Activated naive CD4-positive, alpha-beta T cell treated with anti-CD3 and anti-CD28 coated beads, Interleukin-2, amount 10 ng/mL, durations not matched to agents 7 days and 5 days (primary cell): ENCODE measurements around the gene TMEM79.

Experiments
- CTCF ChIA-PET: fragments of 350-600 bp; sonication (Branson Sonifier 250); formaldehyde crosslinking; loops from one replicate; lab custom pipeline; 2021; ENCODE audit warnings: antibody characterized with exemption; lab: Charles Lee
- DNase-seq: peaks from one replicate; pipeline ENCODE4 v3.0.0-alpha.2; 2020
- H3K27ac Mint-ChIP-seq: one replicate; pipeline ENCODE4 v1.8.0; 2021; ENCODE audit warnings: mild to moderate bottlenecking, moderate library complexity, mixed read lengths
- H3K27me3 Mint-ChIP-seq: one replicate; pipeline ENCODE4 v1.8.0; 2021; ENCODE audit warnings: mild to moderate bottlenecking, mixed read lengths
- H3K36me3 Mint-ChIP-seq: one replicate; pipeline ENCODE4 v1.8.0; 2021; ENCODE audit warnings: mixed read lengths
- H3K4me1 Mint-ChIP-seq: one replicate; pipeline ENCODE4 v1.8.0; 2021; ENCODE audit warnings: mixed read lengths
- H3K4me3 Mint-ChIP-seq: one replicate; pipeline ENCODE4 v1.8.0; 2021; ENCODE audit warnings: mild to moderate bottlenecking, moderate library complexity, mixed read lengths
- H3K9me3 Mint-ChIP-seq: one replicate; pipeline ENCODE4 v1.8.0; 2021; ENCODE audit warnings: mixed read lengths

Gene TMEM79

DNA sequence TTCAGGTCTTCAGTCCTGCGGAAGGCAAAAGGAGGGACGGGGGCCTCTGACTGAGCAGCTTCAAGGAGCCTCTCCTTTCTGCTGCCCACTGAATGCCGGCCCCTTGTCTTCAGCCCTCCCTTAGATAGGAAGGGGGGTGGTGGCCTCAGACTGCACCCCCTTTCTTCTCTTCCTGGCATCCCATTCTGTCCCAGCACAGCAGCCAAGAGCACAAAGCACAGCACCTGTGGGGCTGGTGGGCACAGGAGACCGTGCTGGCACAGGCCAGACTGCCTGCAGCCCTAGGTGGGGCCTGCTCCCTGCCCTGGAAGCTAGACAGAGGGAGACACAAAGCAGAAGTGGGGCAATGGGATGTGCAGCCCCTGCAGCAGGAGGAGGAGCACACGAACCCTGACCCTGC, 34.5 kb upstream of the TMEM79 start:
- Mint-ChIP-seq H3K4me1 (peaks cover 36% of the 10 kb centered on the region), H3K4me3 (no peak overlapping the region), H3K27ac (peak overlapping the region; percentile 9), H3K27me3 (peaks cover 3% of the 10 kb centered on the region), H3K9me3 (no peaks in the 10 kb centered on the region), H3K36me3 (peaks cover 34% of the 10 kb centered on the region)
- CTCF ChIA-PET, result interaction anchor here (0.7 kb wide), 1 partner anchor 122 kb away, joined by 3 read pairs; no protein-coding TSS in a partner anchor
- DNase-seq, result no peak

DNA sequence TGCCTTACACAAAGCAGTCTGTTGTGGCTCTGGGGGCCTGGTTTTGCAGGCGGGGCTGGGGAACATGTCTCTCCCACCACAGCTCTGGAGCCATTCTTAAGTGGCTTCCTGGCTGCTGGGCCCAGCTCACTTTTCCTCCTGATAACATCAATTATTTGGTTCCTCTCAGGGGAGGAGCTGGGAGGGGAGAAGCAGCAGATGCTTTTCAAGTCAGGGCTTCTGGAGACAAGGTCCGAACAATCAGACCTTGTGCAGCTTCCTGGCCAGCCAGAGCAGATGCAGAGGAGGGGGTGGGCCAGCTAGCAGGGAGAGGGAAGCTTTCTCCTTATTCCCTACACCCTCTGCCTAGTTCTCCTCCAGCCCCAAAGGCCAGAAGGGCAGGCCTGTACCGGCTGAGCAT, 32.6 kb upstream of the TMEM79 start:
- Mint-ChIP-seq H3K9me3 (no peaks in the 10 kb centered on the region), H3K4me3 (no peak overlapping the region), H3K36me3 (peaks cover 40% of the 10 kb centered on the region), H3K4me1 (peaks cover 23% of the 10 kb centered on the region), H3K27ac (peak overlapping the region; percentile 19), H3K27me3 (no peaks in the 10 kb centered on the region)
- CTCF ChIA-PET, result interaction anchor here (1.3 to 1.4 kb wide), 3 partner anchors 26 to 155 kb away, joined by 3 to 7 read pairs (median 4); no protein-coding TSS in a partner anchor
- no peak for DNase-seq

DNA sequence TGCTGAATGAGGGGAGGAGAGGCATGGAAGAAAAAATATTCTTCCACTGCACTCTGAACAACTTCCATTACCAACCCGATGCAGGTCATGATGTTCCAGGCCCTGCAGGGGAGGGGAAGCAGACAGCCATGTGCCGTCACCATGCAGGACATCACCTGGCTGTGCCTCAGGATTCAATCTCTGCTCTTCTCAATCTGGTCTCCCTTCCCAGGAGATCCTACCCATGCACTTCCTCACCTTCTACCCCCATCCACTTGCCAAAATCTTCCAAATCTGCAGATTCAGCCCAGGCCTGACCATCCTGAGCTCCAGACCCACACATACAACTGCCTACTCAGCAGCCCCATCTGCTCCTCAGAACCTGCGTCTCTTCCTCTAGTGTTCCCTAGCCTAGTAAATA, 30.5 kb upstream of the TMEM79 start:
- H3K4me1 Mint-ChIP-seq, result peaks cover 36% of the 10 kb centered on the region
- H3K4me3 Mint-ChIP-seq, result no peak overlapping the region
- no peak for DNase-seq
- no peaks in the 10 kb centered on the region for H3K9me3 Mint-ChIP-seq
- CTCF ChIA-PET, result interaction anchor here (1.0 kb wide), 1 partner anchor 111 kb away, joined by 3 read pairs; no protein-coding TSS in a partner anchor
- peaks cover 58% of the 10 kb centered on the region for H3K36me3 Mint-ChIP-seq
- H3K27me3 Mint-ChIP-seq, result no peaks in the 10 kb centered on the region
- H3K27ac Mint-ChIP-seq, result no peak overlapping the region

DNA sequence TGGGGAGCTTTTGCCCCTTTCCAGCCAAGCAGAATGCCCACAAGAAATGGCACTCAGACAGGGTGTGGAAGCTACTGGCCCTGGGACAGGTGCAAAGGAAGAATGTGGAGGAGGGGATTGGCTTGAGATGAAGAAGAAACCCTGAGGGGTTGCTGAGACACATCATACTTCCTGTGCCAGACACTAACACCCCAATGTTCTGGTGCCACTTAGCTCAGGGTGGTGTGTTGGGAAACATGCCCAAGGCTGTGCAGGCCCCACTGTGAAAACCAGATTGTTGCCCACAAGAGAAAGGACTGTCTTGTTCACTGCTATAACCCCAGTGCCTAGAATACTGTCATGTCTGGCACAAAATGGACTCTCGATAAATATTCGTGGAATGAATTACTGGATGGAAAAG, 26.4 kb upstream of the TMEM79 start:
- Mint-ChIP-seq H3K36me3 (peaks cover 63% of the 10 kb centered on the region), H3K9me3 (no peaks in the 10 kb centered on the region), H3K27me3 (no peaks in the 10 kb centered on the region), H3K4me1 (peaks cover 17% of the 10 kb centered on the region), H3K4me3 (no peak overlapping the region), H3K27ac (peak overlapping the region; percentile 75)
- DNase-seq, result no peak
- CTCF ChIA-PET, result interaction anchor here (1.7 kb wide), 1 partner anchor 116 kb away, joined by 7 read pairs; no protein-coding TSS in a partner anchor

DNA sequence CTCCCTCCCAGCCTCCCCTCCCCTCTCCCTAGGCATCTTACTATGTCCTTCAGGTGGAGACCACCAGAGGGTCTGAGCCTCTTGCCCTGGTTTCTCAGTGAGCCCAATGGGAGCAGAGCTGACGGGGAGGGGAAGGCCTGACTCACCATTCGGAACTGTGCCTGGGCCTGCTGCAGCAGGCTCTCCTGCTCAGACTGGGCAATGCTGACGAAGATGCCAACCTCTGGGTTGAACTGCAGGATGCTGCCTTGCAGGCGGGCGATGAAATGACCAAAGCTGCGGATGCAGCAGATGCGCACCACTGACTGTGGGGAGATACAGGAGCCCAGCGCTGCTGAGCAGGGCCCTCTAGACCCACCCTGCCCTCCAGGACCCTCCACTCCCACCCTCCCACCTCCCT, 25.3 kb upstream of the TMEM79 start:
- Mint-ChIP-seq H3K27ac (no peak overlapping the region), H3K9me3 (no peaks in the 10 kb centered on the region), H3K36me3 (peaks cover 64% of the 10 kb centered on the region), H3K27me3 (no peaks in the 10 kb centered on the region), H3K4me3 (no peak overlapping the region), H3K4me1 (peaks cover 15% of the 10 kb centered on the region)
- DNase-seq, result no peak
- CTCF ChIA-PET, result interaction anchor here (1.1 kb wide), 1 partner anchor 20 kb away, joined by 3 read pairs; no protein-coding TSS in a partner anchor

DNA sequence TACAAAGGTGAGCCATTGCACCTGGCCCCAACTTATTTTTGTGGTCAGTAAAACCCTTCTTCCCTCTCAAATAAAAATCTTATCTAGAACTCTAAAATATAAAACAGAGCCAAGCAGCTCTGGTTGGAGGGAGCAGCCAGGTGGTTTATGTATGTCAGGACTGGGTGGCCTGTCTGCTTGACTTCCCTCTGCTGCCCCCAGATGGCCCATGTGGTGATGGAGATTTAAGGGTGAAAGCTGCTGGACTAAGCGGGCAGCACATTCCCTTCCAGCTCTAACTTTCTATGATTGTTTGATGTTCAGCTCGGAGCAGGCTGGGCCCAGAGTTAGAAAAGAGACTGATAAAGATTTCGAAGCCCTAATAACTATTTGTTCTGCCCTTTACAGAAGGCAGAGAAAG, 24.3 kb upstream of the TMEM79 start:
- no peak for DNase-seq
- peaks cover 65% of the 10 kb centered on the region for H3K36me3 Mint-ChIP-seq
- H3K9me3 Mint-ChIP-seq, result no peaks in the 10 kb centered on the region
- no peak overlapping the region for H3K4me3 Mint-ChIP-seq
- no peaks in the 10 kb centered on the region for H3K27me3 Mint-ChIP-seq
- CTCF ChIA-PET, result interaction anchor here (0.7 to 1.6 kb wide), 6 partner anchors 35 to 131 kb away, joined by 3 to 5 read pairs (median 4); no protein-coding TSS in a partner anchor
- H3K27ac Mint-ChIP-seq, result no peak overlapping the region
- H3K4me1 Mint-ChIP-seq, result peaks cover 15% of the 10 kb centered on the region

DNA sequence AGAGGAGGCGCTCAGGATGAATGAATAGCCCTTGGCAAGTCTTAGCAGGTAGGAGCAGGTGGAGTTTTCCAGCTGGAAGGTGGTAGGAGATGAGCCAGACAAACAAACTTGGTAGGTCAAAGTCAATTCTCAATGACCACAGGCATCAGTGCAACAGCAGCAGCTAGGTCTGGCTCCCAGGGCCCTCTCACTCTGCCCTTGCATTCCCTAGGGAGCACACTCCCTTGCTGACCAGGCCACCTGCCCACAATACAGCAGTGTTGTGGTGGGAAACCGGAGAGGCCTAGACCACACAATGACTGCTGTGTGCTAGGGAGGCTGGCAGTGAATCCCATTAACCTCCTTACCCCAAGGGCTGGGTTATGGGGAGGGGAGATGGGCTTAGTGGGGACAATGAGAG, 23.2 kb upstream of the TMEM79 start:
- CTCF ChIA-PET, result interaction anchor here (1.3 to 1.6 kb wide), 3 partner anchors 36 to 115 kb away, joined by 4 read pairs; no protein-coding TSS in a partner anchor
- no peaks in the 10 kb centered on the region for H3K27me3 Mint-ChIP-seq
- DNase-seq, result no peak
- no peak overlapping the region for H3K27ac Mint-ChIP-seq
- peaks cover 71% of the 10 kb centered on the region for H3K36me3 Mint-ChIP-seq
- peaks cover 15% of the 10 kb centered on the region for H3K4me1 Mint-ChIP-seq
- no peak overlapping the region for H3K4me3 Mint-ChIP-seq
- no peaks in the 10 kb centered on the region for H3K9me3 Mint-ChIP-seq

DNA sequence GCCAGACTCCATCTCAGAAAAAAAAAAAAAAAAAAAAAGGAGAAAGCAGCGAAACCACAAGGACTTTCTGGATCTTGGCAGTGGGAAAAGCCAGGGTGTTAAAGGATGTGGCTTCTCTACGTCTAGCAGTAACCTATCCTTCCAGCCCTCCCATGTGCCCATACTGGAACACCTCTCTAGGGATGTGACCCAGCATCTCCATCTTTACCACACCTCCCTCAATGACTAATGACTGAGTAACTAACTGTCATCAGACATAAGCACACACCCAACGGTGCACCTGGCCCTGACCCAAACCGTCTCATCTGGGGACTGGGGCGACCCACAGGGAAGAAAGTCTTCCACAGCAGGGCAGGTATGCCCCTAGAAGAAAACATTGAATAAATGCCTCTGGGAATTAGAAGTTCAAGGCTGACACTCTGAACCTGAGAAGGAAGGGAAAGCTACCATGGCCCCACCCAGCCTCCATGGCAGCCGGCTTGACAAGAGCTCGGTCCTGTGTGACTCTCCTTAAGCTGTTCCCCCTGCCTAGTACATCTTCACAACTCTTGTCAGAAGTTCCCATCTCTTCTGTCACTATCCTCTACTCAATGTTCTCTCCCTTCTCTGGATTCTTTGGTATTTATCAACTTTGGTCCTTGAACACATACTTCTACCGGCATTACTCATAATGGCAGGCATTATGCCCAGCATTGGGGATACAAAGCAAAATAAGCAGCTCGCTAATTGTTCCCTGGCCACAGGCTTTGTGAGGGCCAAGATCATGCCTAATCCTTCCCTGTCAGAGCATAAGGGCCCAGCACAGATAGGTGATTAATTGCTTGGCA, 21.5 kb upstream of the TMEM79 start:
- no peak for DNase-seq
- Mint-ChIP-seq H3K4me3 (no peak overlapping the region), H3K27me3 (no peaks in the 10 kb centered on the region), H3K27ac (peak overlapping the region; percentile 35), H3K36me3 (peaks cover 74% of the 10 kb centered on the region), H3K4me1 (peaks cover 6% of the 10 kb centered on the region), H3K9me3 (no peaks in the 10 kb centered on the region)
- CTCF ChIA-PET, result interaction anchor here (1.2 kb wide), 1 partner anchor 122 kb away, joined by 3 read pairs; no protein-coding TSS in a partner anchor

DNA sequence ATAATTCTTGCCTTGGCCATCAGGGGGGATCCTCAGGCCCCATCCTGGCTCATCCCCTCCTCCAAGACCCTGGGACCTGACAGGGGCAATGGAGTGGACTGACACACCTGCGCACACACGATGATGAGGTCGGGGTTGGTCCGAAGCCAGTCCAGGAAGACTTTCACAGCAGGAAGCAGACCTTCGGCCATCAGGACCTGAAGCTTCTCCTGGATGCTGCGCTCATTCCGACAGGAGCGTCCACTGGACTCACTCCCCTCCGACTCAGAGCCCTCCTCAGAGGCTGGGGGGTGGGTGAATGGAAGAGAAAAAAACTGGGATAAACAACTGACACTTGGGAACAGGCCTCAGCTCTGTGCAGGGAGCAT, 20.9 kb upstream of the TMEM79 start:
- CTCF ChIA-PET, result no interaction called here
- Mint-ChIP-seq H3K27ac (no peak overlapping the region), H3K36me3 (peaks cover 74% of the 10 kb centered on the region), H3K4me1 (peaks cover under 1% of the 10 kb centered on the region), H3K27me3 (no peaks in the 10 kb centered on the region), H3K9me3 (no peaks in the 10 kb centered on the region), H3K4me3 (no peak overlapping the region)
- no peak for DNase-seq

DNA sequence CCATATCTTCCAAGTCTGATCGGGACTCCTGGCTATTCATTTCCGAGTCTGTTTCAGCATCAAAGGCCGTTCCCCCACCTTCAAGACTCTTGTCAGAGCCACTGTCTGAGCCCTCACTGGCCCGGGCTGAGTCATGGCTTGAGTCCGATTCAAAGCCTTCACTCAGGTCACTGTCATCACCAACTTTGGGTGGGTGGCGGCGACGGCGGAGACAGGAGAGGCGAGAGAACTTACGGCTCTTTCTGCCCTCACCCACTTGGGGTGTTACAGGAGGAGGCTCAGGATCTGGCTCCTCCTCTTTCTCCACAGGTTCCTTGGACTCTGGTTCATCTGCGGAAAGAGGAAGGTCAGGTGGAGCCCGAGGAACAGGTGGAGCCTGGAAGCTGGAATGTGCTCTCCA, 18.1 kb upstream of the TMEM79 start:
- H3K27me3 Mint-ChIP-seq, result no peaks in the 10 kb centered on the region
- CTCF ChIA-PET, result no interaction called here
- peaks cover 64% of the 10 kb centered on the region for H3K36me3 Mint-ChIP-seq
- no peaks in the 10 kb centered on the region for H3K4me1 Mint-ChIP-seq
- H3K4me3 Mint-ChIP-seq, result no peak overlapping the region
- H3K9me3 Mint-ChIP-seq, result no peaks in the 10 kb centered on the region
- no peak for DNase-seq
- H3K27ac Mint-ChIP-seq, result no peak overlapping the region

DNA sequence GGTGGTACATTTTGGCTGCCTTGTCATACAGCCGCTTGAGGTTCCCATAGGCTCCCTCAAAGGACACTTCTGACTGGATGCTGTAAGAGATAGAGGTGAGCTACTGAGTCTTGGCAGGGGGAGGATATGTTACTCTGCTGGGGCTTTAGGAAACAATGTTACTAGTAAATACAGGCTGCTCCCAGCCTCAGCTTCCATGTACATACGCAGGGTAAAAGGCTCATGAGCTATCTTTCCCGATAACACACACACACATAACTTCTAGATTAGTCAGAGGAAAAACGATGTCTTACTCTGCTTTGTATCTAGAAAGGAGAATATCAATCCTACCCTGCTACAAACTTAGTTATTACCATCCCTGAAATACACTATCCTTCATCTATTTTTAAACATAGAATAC, 15.8 kb upstream of the TMEM79 start:
- Mint-ChIP-seq H3K9me3 (no peaks in the 10 kb centered on the region), H3K4me3 (no peak overlapping the region), H3K27ac (no peak overlapping the region), H3K4me1 (no peaks in the 10 kb centered on the region), H3K27me3 (no peaks in the 10 kb centered on the region), H3K36me3 (peaks cover 63% of the 10 kb centered on the region)
- DNase-seq, result no peak
- CTCF ChIA-PET, result no interaction called here

DNA sequence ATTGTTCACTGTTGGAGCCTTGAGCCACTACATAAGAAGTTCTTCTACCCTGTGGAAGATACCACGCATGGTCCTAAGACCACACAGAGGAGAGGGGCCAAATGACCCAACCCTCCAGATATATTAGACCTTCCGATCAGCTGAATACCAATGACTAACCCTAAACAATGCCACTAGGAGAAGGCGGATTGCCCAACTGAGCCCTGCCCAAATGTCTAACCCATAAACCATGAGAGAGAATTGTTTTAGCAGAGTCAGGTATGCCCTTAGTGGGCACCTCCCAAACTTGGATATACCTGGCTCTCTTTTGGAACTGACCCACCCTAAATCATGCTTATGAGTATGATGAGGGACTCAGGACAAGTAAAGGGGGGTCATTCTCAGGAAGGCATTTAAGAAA, 13.8 kb upstream of the TMEM79 start:
- Mint-ChIP-seq H3K27ac (no peak overlapping the region), H3K4me3 (no peak overlapping the region), H3K9me3 (no peaks in the 10 kb centered on the region), H3K27me3 (no peaks in the 10 kb centered on the region), H3K36me3 (peaks cover 63% of the 10 kb centered on the region), H3K4me1 (no peaks in the 10 kb centered on the region)
- no peak for DNase-seq
- CTCF ChIA-PET, result no interaction called here

DNA sequence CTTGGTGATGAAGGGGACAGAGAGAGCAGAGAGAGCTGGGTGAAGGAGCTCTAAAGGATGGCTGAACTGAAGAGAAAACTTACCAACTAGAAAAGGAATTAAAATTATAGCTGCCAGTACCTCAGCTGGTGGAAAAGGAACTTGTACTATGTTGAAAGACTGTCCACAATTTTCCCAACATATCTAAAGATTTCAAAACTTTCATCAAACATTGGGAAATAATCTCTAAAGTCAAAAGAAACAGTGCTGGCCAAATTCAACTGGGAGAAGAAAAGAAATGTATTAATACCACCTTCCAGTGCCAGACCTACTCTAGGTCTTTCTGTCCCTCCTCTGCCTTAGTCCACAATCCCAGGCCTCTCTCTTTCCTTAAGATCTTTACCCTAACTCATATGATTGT, 7.6 kb upstream of the TMEM79 start:
- CTCF ChIA-PET, result no interaction called here
- peaks cover 52% of the 10 kb centered on the region for H3K36me3 Mint-ChIP-seq
- H3K4me3 Mint-ChIP-seq, result no peak overlapping the region
- H3K27ac Mint-ChIP-seq, result no peak overlapping the region
- H3K27me3 Mint-ChIP-seq, result no peaks in the 10 kb centered on the region
- DNase-seq, result no peak
- no peaks in the 10 kb centered on the region for H3K9me3 Mint-ChIP-seq
- peaks cover 17% of the 10 kb centered on the region for H3K4me1 Mint-ChIP-seq

DNA sequence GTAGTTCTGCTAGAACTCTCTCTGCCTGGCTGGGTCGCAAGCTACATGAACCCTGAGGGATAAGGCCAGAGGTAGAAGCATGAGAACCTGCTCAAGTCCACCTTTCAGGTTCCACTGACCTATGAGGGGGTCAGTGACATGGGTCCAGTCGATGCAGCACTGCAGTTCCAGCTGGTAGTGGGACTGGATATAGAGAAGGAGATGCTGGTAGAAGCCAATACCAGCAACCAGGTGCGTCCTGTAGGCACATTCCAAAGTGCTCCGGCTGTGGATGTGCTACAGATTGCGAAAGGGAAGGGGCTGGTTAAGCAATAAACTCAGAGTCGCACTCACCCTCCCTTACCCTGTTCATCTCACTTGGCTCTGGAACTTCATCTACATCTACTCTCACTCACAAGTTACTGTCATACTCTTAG, 7.2 kb upstream of the TMEM79 start:
- Mint-ChIP-seq H3K36me3 (peaks cover 49% of the 10 kb centered on the region), H3K9me3 (no peaks in the 10 kb centered on the region), H3K27ac (no peak overlapping the region), H3K27me3 (no peaks in the 10 kb centered on the region), H3K4me1 (peaks cover 19% of the 10 kb centered on the region), H3K4me3 (no peak overlapping the region)
- DNase-seq, result no peak
- CTCF ChIA-PET, result no interaction called here

DNA sequence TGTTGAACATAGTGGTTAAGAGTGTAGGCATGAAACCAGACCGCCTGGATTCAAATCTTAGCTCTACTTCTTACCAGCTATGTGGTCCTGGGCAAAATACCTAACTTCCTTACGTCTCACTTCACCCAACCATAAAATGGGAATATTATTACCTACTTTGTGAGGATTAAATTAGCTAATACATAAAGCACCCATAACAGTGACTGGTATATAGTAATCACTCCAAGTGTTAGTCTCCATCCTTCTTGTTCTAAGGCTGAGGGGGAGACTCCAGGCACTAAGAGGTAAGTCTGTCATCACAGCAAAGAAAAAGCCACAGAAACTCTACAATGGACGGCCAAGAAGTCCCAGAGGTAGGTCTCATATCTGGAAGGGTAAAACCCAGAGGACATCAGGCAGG, 4.3 kb upstream of the TMEM79 start:
- Mint-ChIP-seq H3K4me1 (peaks cover 37% of the 10 kb centered on the region), H3K27me3 (no peaks in the 10 kb centered on the region), H3K36me3 (peaks cover 30% of the 10 kb centered on the region), H3K9me3 (no peaks in the 10 kb centered on the region), H3K4me3 (peak overlapping the region; percentile 52), H3K27ac (no peak overlapping the region)
- CTCF ChIA-PET, result interaction anchor here (1.1 to 3.5 kb wide), 6 partner anchors 15 to 189 kb away, joined by 3 to 11 read pairs (median 4); partner anchors contain the start of gene GLMP
- DNase-seq, result no peak
